Activated T-cell treated with anti-CD3 and anti-CD28 coated beads, Interleukin-2, amount 50 U/mL, for 24 hours (primary cell): Measurements from ENCODE around the gene NDUFS1.
"Not testable (repeated sequence)": the region's sequence is repeated elsewhere in the genome, so short reads cannot be mapped to it uniquely, and the experiment has no call there.

Experiments
- DNase-seq: peaks from one replicate; pipeline ENCODE4 v3.0.0-alpha.2; 2020
- H3K27ac Mint-ChIP-seq: 2 replicates; pipeline ENCODE4 v1.8.0; 2020; ENCODE audit warnings: mild to moderate bottlenecking, mixed read lengths
- H3K27me3 Mint-ChIP-seq: 2 replicates; pipeline ENCODE4 v1.8.0; 2020; ENCODE audit warnings: mixed read lengths
- H3K36me3 Mint-ChIP-seq: 2 replicates; pipeline ENCODE4 v1.8.0; 2020; ENCODE audit warnings: low read depth, mixed read lengths
- H3K4me1 Mint-ChIP-seq: 2 replicates; pipeline ENCODE4 v1.8.0; 2020; ENCODE audit warnings: low read depth, mixed read lengths
- H3K4me3 Mint-ChIP-seq: 2 replicates; pipeline ENCODE4 v1.8.0; 2020; ENCODE audit warnings: mild to moderate bottlenecking, moderate library complexity, mixed read lengths
- H3K9me3 Mint-ChIP-seq: 2 replicates; pipeline ENCODE4 v1.8.0; 2020; ENCODE audit warnings: mixed read lengths

NDUFS1 gene

DNA sequence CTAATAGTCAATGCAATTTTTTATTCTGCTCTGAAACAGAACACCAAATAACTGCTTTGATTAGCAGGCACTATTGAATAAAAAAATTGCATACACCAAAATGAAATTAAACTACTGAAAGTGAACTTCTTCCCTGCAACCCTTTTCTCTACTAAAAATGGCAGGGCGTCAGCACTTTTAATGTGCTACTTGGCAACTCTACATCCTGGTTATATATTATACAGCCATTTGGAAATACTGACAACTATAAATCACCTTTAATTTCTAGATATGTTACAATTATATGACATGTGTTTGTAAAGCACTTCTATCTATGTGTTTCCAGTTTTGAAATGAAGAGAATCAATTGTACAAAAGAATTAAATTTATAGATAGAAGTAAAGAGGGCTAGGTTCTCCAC lies 9.9 kb downstream of the NDUFS1 start:
- DNase-seq = no peak
- peaks cover 86% of the 10 kb centered on the region for H3K36me3 Mint-ChIP-seq
- no peak overlapping the region for H3K4me3 Mint-ChIP-seq
- H3K4me1 Mint-ChIP-seq = peaks cover 15% of the 10 kb centered on the region
- H3K27ac Mint-ChIP-seq = no peak overlapping the region
- no peaks in the 10 kb centered on the region for H3K9me3 Mint-ChIP-seq
- no peaks in the 10 kb centered on the region for H3K27me3 Mint-ChIP-seq

DNA sequence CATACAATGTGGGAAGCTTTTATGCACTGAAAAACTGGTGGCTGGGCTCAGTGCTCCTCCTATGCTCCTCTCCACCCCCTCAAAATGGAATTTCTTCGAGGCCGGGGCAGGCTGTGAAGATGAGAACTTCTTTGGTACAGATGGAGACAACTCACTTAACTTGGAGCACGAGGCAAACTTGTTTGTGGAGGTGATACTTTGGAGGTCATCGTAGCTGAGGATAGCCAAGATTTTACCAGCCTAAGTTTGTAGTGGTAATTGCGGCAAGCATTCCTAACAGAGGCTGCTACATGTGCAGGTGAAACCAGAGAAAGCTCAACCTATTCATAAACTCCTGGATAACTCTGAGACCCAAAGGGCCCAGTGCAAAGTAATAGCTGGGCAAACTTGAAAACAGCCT lies 13.6 kb downstream of the NDUFS1 start:
- Mint-ChIP-seq H3K36me3 (peaks cover 92% of the 10 kb centered on the region), H3K4me1 (peaks cover 1% of the 10 kb centered on the region), H3K27ac (peak overlapping the region; percentile 47), H3K9me3 (no peaks in the 10 kb centered on the region), H3K4me3 (no peak overlapping the region), H3K27me3 (no peaks in the 10 kb centered on the region)
- DNase-seq = no peak

DNA sequence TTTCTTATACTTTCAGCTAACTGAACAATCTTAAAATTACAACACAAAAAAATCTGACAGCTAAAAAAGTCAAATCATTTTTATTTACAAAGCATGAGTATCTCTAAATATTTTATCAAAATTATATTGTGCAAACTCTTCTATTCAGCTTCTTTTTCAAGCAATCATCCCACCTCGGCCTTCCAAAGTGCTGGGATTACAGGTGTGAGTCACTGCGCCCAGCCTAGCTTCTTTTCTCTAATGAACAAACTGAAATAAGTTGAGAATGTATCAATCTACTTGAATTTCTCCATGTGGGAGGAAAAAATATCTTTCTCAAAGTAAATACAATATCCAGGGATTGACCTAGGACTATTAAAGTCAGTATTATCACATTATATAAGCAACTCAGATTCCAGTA lies 14.9 kb downstream of the NDUFS1 start:
- Mint-ChIP-seq H3K27ac (no peak overlapping the region), H3K27me3 (no peaks in the 10 kb centered on the region), H3K4me1 (peaks cover 1% of the 10 kb centered on the region), H3K4me3 (no peak overlapping the region), H3K9me3 (no peaks in the 10 kb centered on the region), H3K36me3 (peaks cover 89% of the 10 kb centered on the region)
- DNase-seq = no peak

DNA sequence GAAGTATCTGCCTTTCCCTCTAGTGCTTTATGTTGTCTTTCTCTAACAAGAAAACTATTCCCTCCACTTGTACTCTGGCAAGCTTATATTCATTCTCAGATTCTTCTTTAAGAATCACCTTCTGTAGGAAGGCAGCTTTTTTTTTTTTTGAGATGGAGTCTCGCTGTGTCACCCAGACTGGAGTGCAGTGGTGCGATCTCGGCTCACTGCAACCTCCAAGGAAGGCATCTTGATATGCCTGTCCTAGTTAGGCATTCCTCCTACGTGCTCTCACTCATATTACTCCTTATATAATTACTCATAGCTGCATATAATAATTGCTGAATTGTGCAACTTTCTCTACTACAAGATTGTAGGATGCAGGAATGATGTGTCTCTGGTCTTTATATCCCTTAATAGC lies 15.8 kb downstream of the NDUFS1 start:
- H3K9me3 Mint-ChIP-seq = no peaks in the 10 kb centered on the region
- H3K27me3 Mint-ChIP-seq = no peaks in the 10 kb centered on the region
- no peak for DNase-seq
- peaks cover 85% of the 10 kb centered on the region for H3K36me3 Mint-ChIP-seq
- H3K4me1 Mint-ChIP-seq = peaks cover 1% of the 10 kb centered on the region
- H3K4me3 Mint-ChIP-seq = no peak overlapping the region
- H3K27ac Mint-ChIP-seq = no peak overlapping the region

DNA sequence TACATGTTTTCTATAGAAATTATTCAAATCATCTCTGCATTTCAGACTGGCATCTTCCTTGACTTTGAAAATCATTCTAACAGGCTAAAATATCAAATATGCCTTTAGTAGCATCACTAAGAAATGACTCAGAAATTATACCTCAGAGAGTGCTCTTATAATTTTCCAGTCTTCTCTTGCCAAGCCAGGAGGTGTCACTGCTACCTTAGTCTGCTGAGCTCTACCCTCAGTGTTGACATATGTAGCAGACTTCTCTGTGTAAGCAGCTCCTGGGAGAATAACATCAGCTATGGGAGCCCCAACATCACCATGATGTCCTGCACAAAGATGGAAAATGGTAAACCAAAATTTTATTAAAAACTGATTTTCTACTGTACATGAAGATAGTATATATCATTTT lies 31.6 kb downstream of the NDUFS1 start:
- DNase-seq = no peak
- no peaks in the 10 kb centered on the region for H3K9me3 Mint-ChIP-seq
- no peaks in the 10 kb centered on the region for H3K4me1 Mint-ChIP-seq
- no peak overlapping the region for H3K4me3 Mint-ChIP-seq
- no peaks in the 10 kb centered on the region for H3K27me3 Mint-ChIP-seq
- no peak overlapping the region for H3K27ac Mint-ChIP-seq
- H3K36me3 Mint-ChIP-seq = peaks cover 80% of the 10 kb centered on the region

DNA sequence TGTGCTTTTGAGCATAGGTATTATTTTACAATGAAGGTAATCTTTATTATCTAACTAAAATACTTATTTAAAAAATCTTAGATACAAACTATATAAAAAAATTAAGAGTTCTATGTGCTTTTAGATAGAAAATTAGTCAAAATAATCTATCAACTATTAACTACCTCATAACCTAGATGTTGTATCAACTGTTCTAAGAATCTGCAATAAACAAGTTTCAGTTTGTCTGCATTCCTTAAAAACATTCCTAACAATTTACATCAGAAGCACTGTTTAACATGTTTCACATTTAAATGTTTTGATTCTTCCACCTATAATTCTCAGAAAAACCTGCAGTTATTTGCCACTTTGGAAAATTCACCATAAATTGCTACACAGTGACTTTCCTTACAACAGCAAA lies 33.3 kb downstream of the NDUFS1 start:
- Mint-ChIP-seq H3K4me1 (no peaks in the 10 kb centered on the region), H3K9me3 (peaks cover 6% of the 10 kb centered on the region), H3K27me3 (no peaks in the 10 kb centered on the region), H3K36me3 (peaks cover 84% of the 10 kb centered on the region), H3K27ac (no peak overlapping the region), H3K4me3 (no peak overlapping the region)
- DNase-seq = no peak

DNA sequence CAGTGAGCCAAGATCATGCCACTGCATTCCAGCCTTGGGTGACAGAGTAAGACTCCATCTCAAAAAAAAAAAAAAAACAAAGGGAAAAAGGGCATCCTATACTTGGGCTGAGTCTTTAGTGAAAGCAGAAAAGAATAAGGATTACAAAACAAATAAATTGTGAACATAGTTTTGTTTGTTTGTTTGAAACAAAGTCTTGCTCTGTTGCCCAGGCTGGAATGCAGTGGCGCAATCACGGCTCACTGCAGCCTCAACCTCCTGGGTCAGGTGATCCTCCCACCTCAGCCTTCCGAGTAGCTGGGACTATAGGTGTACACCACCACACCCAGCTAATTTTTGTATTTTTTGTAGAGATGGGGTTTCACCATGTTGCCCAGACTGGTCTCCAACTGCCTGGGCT lies 36.7 kb downstream of the NDUFS1 start:
- not testable (repeated sequence) for H3K27ac Mint-ChIP-seq, H3K9me3 Mint-ChIP-seq, DNase-seq, H3K4me1 Mint-ChIP-seq, H3K4me3 Mint-ChIP-seq, H3K27me3 Mint-ChIP-seq
- peaks cover 78% of the 10 kb centered on the region for H3K36me3 Mint-ChIP-seq

DNA sequence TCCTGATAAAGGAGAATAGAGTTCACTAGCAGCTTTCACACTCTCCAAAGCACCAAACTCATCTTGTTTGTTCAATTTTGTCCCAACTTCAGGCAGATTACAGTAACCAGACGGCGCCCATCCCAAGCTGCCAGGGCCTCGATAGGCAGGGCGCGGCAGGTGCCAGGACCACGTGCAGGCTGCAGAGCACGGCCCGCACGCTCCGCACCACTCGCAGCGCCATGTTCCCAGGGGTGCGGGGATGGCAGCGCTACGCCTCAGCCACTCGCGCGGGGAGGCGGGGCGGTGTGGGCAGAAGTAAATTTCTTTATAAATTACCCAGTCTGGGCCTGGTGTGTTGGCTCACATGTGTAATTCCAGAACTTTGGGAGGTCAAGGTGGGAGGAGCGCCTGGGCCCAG lies 43.0 kb downstream of the NDUFS1 start:
- Mint-ChIP-seq H3K36me3 (peaks cover 64% of the 10 kb centered on the region), H3K27ac (no peak overlapping the region), H3K4me1 (no peaks in the 10 kb centered on the region), H3K4me3 (no peak overlapping the region), H3K9me3 (peaks cover 5% of the 10 kb centered on the region), H3K27me3 (no peaks in the 10 kb centered on the region)
- no peak for DNase-seq

DNA sequence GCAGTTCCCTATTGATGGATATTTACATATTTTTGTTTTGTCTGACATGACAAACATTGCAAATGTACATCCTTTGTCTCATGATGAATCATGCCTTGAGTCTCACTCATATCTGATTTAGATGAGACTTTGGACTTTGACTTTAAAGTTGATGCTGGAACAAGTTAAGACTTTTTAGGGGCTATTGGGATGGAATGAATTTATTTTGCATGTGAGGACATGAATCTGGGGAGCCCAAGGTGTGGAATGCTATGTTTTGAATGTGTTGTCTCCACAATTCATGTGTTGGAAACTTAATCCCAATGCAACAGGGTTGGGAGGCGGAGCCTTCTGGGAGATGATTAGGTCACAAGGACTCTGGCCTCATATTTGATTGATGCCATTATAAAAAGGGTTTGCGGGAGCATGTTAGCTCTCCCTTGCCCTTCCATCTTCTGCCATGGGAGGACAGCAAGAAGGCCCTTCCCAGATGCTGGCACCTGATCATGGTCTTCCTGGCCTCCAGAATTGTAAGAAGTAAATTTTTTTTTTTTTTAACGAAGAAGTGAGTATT lies 44.1 kb downstream of the NDUFS1 start:
- no peak for DNase-seq

DNA sequence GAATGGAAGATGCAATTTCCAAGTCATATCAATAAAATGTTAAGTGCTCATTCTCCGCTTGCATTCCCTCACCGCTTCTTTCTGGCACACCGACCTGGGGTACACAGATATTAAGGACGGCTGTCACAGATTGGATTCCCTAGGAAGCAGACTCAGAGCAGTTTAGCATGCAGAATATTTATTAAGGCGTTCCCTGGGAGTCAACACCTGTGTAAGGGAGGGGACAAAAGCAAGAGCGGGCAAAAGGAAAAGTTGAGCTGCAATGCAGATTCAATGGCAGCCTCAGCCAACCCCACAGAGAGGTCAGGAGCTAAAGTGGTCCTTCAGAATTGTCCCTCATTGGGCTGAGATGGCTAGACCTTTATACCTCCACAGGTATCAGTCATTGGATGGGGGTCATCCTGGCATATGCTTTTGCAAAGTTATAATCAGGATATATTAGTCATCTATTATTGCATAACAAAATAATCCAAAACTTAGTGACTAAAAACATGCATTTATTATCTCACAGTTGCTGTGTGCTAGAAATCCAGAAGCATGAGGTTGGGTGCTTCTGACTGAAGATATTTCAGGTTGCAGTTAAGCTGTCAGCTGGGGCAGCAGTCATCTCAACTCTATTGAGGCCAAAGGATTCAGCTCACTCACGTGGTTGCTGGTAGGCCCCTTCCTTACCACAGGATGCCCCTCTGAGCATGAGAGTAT lies 46.2 kb downstream of the NDUFS1 start:
- H3K4me3 Mint-ChIP-seq = no peak overlapping the region
- DNase-seq = no peak
- H3K27ac Mint-ChIP-seq = no peak overlapping the region
- H3K36me3 Mint-ChIP-seq = peaks cover 44% of the 10 kb centered on the region
- no peaks in the 10 kb centered on the region for H3K9me3 Mint-ChIP-seq
- no peaks in the 10 kb centered on the region for H3K27me3 Mint-ChIP-seq
- H3K4me1 Mint-ChIP-seq = no peaks in the 10 kb centered on the region

More for the DNA sequence above, 44.1 kb downstream of the NDUFS1 start:
- H3K9me3 Mint-ChIP-seq = no peaks in the 10 kb centered on the region
- H3K27ac Mint-ChIP-seq = no peak overlapping the region
- H3K4me1 Mint-ChIP-seq = no peaks in the 10 kb centered on the region
- no peak overlapping the region for H3K4me3 Mint-ChIP-seq
- peaks cover 52% of the 10 kb centered on the region for H3K36me3 Mint-ChIP-seq
- H3K27me3 Mint-ChIP-seq = no peaks in the 10 kb centered on the region

DNA sequence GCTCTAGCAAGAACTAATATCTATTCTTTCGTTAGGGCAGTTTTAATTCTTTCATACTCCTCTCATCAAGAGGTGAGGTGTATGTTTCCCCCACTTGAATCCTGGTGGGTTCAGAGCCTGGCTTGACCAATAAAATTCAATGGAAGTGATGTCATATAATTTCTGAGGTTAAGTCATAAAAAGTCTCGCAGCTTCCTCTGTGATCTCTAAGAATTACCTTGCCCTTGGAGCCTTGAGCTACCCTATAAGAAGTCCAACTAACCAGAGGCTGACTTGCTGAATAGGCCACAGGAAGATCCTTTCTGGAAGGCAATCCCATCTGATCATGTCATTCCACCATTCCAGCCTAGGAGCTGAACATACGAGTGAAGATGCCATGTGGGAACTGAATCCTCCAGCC lies 47.1 kb downstream of the NDUFS1 start:
- Mint-ChIP-seq H3K9me3 (no peaks in the 10 kb centered on the region), H3K4me1 (no peaks in the 10 kb centered on the region), H3K27ac (no peak overlapping the region), H3K36me3 (peaks cover 36% of the 10 kb centered on the region), H3K27me3 (no peaks in the 10 kb centered on the region), H3K4me3 (no peak overlapping the region)
- no peak for DNase-seq

DNA sequence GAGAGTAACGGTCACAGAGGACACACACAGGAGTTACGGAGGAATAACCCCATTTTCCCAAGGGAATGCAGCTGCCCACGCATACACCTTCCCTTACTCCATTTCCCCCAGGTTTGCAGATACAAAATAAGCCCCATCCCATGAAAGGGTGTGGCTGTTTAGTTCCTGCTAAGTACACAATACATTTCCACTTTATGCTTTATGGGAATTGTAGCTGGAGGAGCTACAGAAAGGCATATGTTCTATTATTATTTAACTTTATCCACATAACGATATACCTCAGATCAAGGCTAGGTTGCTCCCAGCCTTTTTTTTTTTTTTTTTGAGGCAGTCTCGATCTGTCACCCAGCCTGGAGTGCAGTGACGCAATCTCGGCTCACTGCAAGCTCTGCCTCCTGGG lies 50.5 kb downstream of the NDUFS1 start:
- Mint-ChIP-seq H3K36me3 (peaks cover 15% of the 10 kb centered on the region), H3K4me1 (no peaks in the 10 kb centered on the region), H3K27ac (no peak overlapping the region), H3K27me3 (no peaks in the 10 kb centered on the region), H3K9me3 (no peaks in the 10 kb centered on the region), H3K4me3 (no peak overlapping the region)
- DNase-seq = no peak

DNA sequence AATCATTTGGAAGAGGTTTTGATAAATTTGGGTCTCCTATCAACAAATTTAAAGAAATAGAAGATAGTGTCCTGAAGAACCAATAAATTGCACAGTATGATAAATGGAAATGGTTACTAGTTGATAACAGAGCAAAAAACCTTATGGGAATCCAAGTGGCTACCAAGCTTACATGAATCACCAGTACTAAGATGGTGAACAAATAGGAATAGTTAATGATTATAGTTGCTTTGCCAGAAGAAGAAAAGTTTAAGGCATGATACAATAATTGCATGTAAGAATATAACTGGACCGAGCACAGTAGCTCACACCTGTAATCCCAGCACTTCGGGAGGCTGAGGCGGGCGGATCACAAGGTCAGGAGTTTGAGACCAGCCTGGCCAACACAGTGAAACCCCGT lies 53.7 kb downstream of the NDUFS1 start:
- DNase-seq = no peak
- H3K4me1 Mint-ChIP-seq = no peaks in the 10 kb centered on the region
- H3K27ac Mint-ChIP-seq = no peak overlapping the region

DNA sequence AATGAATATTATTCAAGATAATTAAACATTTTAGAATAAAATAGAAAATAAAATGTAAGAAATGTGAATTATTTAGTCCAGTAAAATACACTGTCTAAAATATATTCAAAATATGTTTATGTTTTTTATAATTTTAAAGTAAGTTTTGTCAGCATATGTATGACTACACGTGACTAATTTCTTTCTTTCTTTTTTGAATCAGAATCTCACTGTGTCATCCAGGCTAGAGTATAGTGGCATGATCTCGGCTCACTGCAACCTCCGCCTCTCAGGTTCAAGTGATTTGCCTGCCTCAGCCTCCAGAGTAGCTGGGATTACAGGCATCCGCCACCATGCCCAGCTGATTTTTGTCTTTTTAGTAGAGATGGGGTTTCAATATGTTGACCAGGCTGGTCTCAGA lies 54.2 kb downstream of the NDUFS1 start:
- no peak for DNase-seq
- H3K4me3 Mint-ChIP-seq = no peak overlapping the region
- H3K4me1 Mint-ChIP-seq = no peaks in the 10 kb centered on the region
- no peaks in the 10 kb centered on the region for H3K36me3 Mint-ChIP-seq
- H3K27ac Mint-ChIP-seq = no peak overlapping the region
- H3K27me3 Mint-ChIP-seq = no peaks in the 10 kb centered on the region
- H3K9me3 Mint-ChIP-seq = no peaks in the 10 kb centered on the region

More for the DNA sequence above, 53.7 kb downstream of the NDUFS1 start:
- H3K9me3 Mint-ChIP-seq = no peaks in the 10 kb centered on the region
- no peaks in the 10 kb centered on the region for H3K36me3 Mint-ChIP-seq
- H3K27me3 Mint-ChIP-seq = no peaks in the 10 kb centered on the region
- no peak overlapping the region for H3K4me3 Mint-ChIP-seq

DNA sequence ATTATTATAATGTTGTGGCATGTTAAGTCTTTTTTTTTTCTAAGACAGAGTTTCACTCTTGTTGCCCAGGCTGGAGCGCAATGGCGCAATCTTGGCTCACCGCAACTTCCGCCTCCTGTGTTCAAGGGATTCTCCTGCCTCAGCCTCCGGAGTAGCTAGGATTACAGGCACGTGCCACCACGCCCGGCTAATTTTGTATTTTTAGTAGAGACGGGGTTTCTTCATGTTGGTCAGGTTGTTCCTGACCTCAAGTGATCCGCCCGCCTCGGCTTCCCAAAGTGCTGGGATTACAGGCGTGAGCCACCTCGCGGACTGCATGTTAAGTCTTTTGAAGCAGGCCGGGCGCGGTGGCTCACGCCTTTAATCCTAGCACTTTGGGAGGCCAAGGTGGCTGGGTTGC lies 60.4 kb downstream of the NDUFS1 start:
- not testable (repeated sequence) for H3K9me3 Mint-ChIP-seq, H3K36me3 Mint-ChIP-seq, DNase-seq, H3K27ac Mint-ChIP-seq, H3K4me3 Mint-ChIP-seq, H3K27me3 Mint-ChIP-seq, H3K4me1 Mint-ChIP-seq

DNA sequence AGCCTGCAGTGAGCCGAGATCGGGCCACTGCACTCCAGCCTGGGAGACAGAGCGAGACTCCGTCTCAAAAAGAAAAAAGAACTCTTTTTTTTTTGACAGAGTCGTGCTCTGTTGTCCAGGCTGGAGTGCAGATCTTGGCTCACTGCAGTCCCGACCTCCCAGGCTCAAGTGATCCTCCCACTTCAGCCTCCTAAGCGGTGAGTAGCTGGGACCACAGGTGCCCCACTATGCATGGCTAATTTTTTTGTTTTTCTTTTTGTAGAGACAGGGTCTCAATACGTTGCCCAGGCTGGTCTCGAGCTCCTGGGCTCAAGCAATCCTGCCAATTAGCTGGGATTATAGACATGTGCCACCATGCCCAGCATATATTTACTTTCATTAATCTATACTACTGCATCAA lies 60.8 kb downstream of the NDUFS1 start:
- H3K9me3 Mint-ChIP-seq = no peaks in the 10 kb centered on the region
- no peak overlapping the region for H3K27ac Mint-ChIP-seq
- no peaks in the 10 kb centered on the region for H3K36me3 Mint-ChIP-seq
- H3K27me3 Mint-ChIP-seq = no peaks in the 10 kb centered on the region
- H3K4me3 Mint-ChIP-seq = no peak overlapping the region
- DNase-seq = no peak
- no peaks in the 10 kb centered on the region for H3K4me1 Mint-ChIP-seq
